ENCODE measurements around the gene ATP6V0C.

DNA sequence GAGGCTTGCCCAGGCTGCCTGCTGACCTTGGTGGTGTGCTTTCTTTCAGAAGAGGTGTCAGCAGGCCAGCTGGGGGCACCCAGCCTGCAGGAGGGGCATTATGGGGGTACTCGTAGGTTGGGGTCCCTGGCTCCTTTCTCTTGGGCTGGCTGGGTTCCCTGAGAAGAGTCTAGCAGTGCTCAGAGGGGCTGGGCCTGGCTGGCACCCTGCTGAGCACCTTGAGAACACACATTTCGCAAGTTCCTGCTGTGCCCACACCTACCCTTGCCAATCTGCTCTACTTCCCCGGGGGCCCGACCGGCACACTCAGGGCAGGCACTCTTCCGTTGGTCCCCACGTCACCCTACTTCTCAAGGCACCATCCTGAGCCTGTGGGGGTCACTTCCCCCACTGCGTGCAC lies 12.4 kb downstream of the ATP6V0C start:
- TF ChIP-seq, protein P1, sequence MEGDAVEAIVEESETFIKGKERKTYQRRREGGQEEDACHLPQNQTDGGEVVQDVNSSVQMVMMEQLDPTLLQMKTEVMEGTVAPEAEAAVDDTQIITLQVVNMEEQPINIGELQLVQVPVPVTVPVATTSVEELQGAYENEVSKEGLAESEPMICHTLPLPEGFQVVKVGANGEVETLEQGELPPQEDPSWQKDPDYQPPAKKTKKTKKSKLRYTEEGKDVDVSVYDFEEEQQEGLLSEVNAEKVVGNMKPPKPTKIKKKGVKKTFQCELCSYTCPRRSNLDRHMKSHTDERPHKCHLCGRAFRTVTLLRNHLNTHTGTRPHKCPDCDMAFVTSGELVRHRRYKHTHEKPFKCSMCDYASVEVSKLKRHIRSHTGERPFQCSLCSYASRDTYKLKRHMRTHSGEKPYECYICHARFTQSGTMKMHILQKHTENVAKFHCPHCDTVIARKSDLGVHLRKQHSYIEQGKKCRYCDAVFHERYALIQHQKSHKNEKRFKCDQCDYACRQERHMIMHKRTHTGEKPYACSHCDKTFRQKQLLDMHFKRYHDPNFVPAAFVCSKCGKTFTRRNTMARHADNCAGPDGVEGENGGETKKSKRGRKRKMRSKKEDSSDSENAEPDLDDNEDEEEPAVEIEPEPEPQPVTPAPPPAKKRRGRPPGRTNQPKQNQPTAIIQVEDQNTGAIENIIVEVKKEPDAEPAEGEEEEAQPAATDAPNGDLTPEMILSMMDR (IDR thresholded peaks at IDR 0.05) = no peak
- TF ChIP-seq POLR2A (IDR thresholded peaks at IDR 0.05) = no peak
